Stimulated activated CD8-positive, alpha-beta memory T cell treated with anti-CD3 and anti-CD28 coated beads, Interleukin-7, amount 100 ng/mL, for 4 hours (primary cell): ENCODE results near the gene BAG5.
A peak's percentile ranks its signal among the peaks of the same experiment; 100 is the strongest.

ENCODE experiments used
- DNase-seq, 2 donors: peaks; one replicate each; pipeline ENCODE4 v3.0.0-alpha.2; 2020; ENCODE audit warnings: low read depth in 2 of 2

BAG5 gene

GRCh38 chr14:103563844-103564505 lies 1.5 kb upstream of the BAG5 start:
- DNase-seq = no peak

GRCh38 chr14:103563226-103563620 lies 766 bp upstream of the BAG5 start:
- peak in 1 of 2 donors; percentile 10 for DNase-seq

GRCh38 chr14:103562179-103562428 lies 353 bp downstream of the BAG5 start:
- no peak for DNase-seq

- DNase-seq = no peak
Measured at GRCh38 chr14:103561381-103562178, 877 bp downstream of the BAG5 start.

- DNase-seq = no peak
Measured at GRCh38 chr14:103560691-103561090, 1.8 kb downstream of the BAG5 start.

- DNase-seq = no peak
Measured at GRCh38 chr14:103559766-103560165, 2.7 kb downstream of the BAG5 start.

- DNase-seq = no peak
Measured at GRCh38 chr14:103558071-103558882, 4.2 kb downstream of the BAG5 start.

GRCh38 chr14:103556946-103557758 lies 5.3 kb downstream of the BAG5 start:
- no peak for DNase-seq

GRCh38 chr14:103555559-103556337 lies 6.7 kb downstream of the BAG5 start:
- DNase-seq = no peak

- DNase-seq = no peak
Measured at GRCh38 chr14:103552846-103553210, 9.6 kb downstream of the BAG5 start.

GRCh38 chr14:103552011-103552845 lies 10.2 kb downstream of the BAG5 start:
- no peak for DNase-seq

- DNase-seq = no peak
Measured at GRCh38 chr14:103551338-103551762, 11.1 kb downstream of the BAG5 start.

GRCh38 chr14:103550451-103551337 lies 11.8 kb downstream of the BAG5 start:
- DNase-seq = no peak

- DNase-seq = no peak
Measured at GRCh38 chr14:103549361-103550311, 12.8 kb downstream of the BAG5 start.

- no peak for DNase-seq
Measured at GRCh38 chr14:103548463-103549351, 13.8 kb downstream of the BAG5 start.

- no peak for DNase-seq
Measured at GRCh38 chr14:103547941-103548462, 14.5 kb downstream of the BAG5 start.

- DNase-seq = no peak
Measured at GRCh38 chr14:103547455-103547940, 15.0 kb downstream of the BAG5 start.
